ENCODE data around the gene CDKN2AIP. TPM values are rescaled to one million over a fixed set of nuclear protein-coding genes. Genes with fewer than 3 reads are reported as not detected.

The CDKN2AIP gene
- total and polyA plus RNA-seq, 8 donors, result 5.9 to 12.2 (median 7.0) TPM

GRCh38 chr4:183409934-183410333 lies 34.5 kb upstream of the CDKN2AIP start:
- intact Hi-C loops (cut with DNase I), result loop anchor here in 1 of 3 donors (10.0 kb wide), 1 partner anchor 145 kb away; no protein-coding TSS in a partner anchor
- no peak for DNase-seq

GRCh38 chr4:183411291-183411861 lies 33.1 kb upstream of the CDKN2AIP start:
- DNase-seq (no peak), ATAC-seq (peak; percentile 11 to 46 (median 28)), FAIRE-seq (no peak)
- H3K4me1 ChIP-seq, result no peaks in the 10 kb centered on the region
- H3K36me3 ChIP-seq, result no peaks in the 10 kb centered on the region
- no peak for TF ChIP-seq CTCF (IDR thresholded peaks at IDR 0.05)
- no peaks in the 10 kb centered on the region for H3K27me3 ChIP-seq
- intact Hi-C loops (cut with DNase I), result no loop called here
- H3K4me3 ChIP-seq, result no peak overlapping the region
- no peaks in the 10 kb centered on the region for H3K9me3 ChIP-seq
- peak overlapping the region in 1 of 4 donors; percentile 44 for H3K27ac ChIP-seq
- WGBS, 2 donors, result 55 to 60% methylated on average over 11 of the region's 11 CpGs

More at GRCh38 chr4:183409934-183410333, 34.5 kb upstream of the CDKN2AIP start:
- H3K9me3 ChIP-seq, result no peaks in the 10 kb centered on the region
- no peak overlapping the region for H3K27ac ChIP-seq
- ATAC-seq (no peak), FAIRE-seq (no peak)
- TF ChIP-seq CTCF (IDR thresholded peaks at IDR 0.05), result no peak
- H3K27me3 ChIP-seq, result no peaks in the 10 kb centered on the region
- H3K4me3 ChIP-seq, result no peak overlapping the region
- H3K36me3 ChIP-seq, result no peaks in the 10 kb centered on the region
- 76 to 83% methylated on average over 9 of the region's 9 CpGs for WGBS, 2 donors
- no peaks in the 10 kb centered on the region for H3K4me1 ChIP-seq

GRCh38 chr4:183412821-183413220 lies 31.6 kb upstream of the CDKN2AIP start:
- no peaks in the 10 kb centered on the region for H3K4me1 ChIP-seq
- H3K27me3 ChIP-seq, result no peaks in the 10 kb centered on the region
- TF ChIP-seq CTCF (IDR thresholded peaks at IDR 0.05), result no peak
- no peak overlapping the region for H3K4me3 ChIP-seq
- intact Hi-C loops (cut with DNase I), result no loop called here
- no peaks in the 10 kb centered on the region for H3K9me3 ChIP-seq
- WGBS, 2 donors, result 84% methylated on average over 11 of the region's 11 CpGs
- no peaks in the 10 kb centered on the region for H3K36me3 ChIP-seq
- H3K27ac ChIP-seq, result no peak overlapping the region
- DNase-seq (no peak), FAIRE-seq (no peak), ATAC-seq (no peak)

GRCh38 chr4:183413234-183414200 lies 30.9 kb upstream of the CDKN2AIP start:
- Histone ChIP-seq H3K4me3 (no peak overlapping the region), H3K4me1 (no peaks in the 10 kb centered on the region), H3K27ac (no peak overlapping the region), H3K27me3 (no peaks in the 10 kb centered on the region), H3K36me3 (no peaks in the 10 kb centered on the region), H3K9me3 (no peaks in the 10 kb centered on the region)
- 86 to 88% methylated on average over 28 of the region's 28 CpGs for WGBS, 2 donors
- no peak for TF ChIP-seq CTCF (IDR thresholded peaks at IDR 0.05)
- ATAC-seq (no peak), DNase-seq (no peak), FAIRE-seq (no peak)
- intact Hi-C loops (cut with DNase I), result no loop called here
